Upper lobe of right lung (tissue), 1 donor: ENCODE results near the gene SUGCT. TPM values are rescaled to one million over a fixed set of nuclear protein-coding genes. Genes with fewer than 3 reads are reported as not detected.

Experiments used
- ATAC-seq: fragments of 200-7000 bp; cut with Tn5 transposase; one replicate; pipeline ENCODE4 v1.9.1; 2020; ENCODE audit warnings: mild to moderate bottlenecking, moderate library complexity
- DNase-seq: peaks from one replicate; pipeline ENCODE4 v3.0.0-alpha.2; 2020
- H3K27ac ChIP-seq: fragments of 200-600 bp; one replicate; pipeline ENCODE4 v1.8.0; 2022
- H3K27me3 ChIP-seq: fragments of 200-600 bp; one replicate; pipeline ENCODE4 v1.8.0; 2022; ENCODE audit warnings: mild to moderate bottlenecking
- H3K36me3 ChIP-seq: fragments of 200-600 bp; one replicate; pipeline ENCODE4 v1.8.0; 2022
- H3K4me1 ChIP-seq: fragments of 200-600 bp; one replicate; pipeline ENCODE4 v1.8.0; 2022
- H3K4me3 ChIP-seq: fragments of 200-600 bp; one replicate; pipeline ENCODE4 v1.8.0; 2022; ENCODE audit warnings: mild to moderate bottlenecking
- H3K9me3 ChIP-seq: fragments of 200-600 bp; one replicate; pipeline ENCODE4 v1.8.0; 2022
- intact Hi-C: fragments of 100-400 bp; cut with DNase I; formaldehyde crosslinking; loops from one replicate; pipeline ENCODE4 v1.11.0; 2022
- total RNA-seq: library from RNA; stranded (reverse); fragmentation: NEBNext Ultra II Directional; extraction: Animal tissue kit (Norgen Biotek cat#: 25700); gene quantifications from one replicate; pipeline ENCODE4 v1.2.1, GENCODE V29; 2021
- TF ChIP-seq, protein P1 (sequence below): fragments of 200-600 bp; IDR thresholded peaks from one replicate; pipeline ENCODE4 v1.8.0; 2022; ENCODE audit warnings: antibody characterized with exemption
- donor health status: DM: no; HTN: yes; CAD: no; lungs with severe emphysema.

The SUGCT gene
- total RNA-seq, 1 donor from 2014 or later, result 4.1 TPM

DNA sequence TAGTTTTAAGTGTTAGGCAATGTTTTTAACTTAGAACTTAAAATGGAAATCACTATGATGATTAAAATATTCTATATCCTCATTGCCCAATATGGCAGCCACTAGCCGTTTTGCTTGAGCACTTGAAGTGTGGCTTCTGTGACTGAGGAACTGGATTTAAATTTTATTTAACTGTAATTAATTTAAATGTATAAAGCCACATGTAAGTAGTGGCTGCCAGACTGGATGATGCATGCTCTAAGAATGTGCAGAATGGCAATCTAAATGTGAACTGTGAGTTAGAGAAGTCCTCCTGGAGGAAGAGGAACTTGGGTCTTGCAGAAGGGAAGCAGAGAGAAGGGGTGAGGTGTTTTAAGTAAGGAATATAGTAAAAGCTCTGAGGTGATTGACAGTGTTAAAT is 451.4 kb downstream of the SUGCT start:
- intact Hi-C loops, result no loop called here
- ATAC-seq (no peak), DNase-seq (no peak)
- H3K36me3 ChIP-seq, result no peaks in the 10 kb centered on the region
- H3K9me3 ChIP-seq, result no peaks in the 10 kb centered on the region
- H3K27me3 ChIP-seq, result no peaks in the 10 kb centered on the region
- H3K4me1 ChIP-seq, result no peaks in the 10 kb centered on the region
- TF ChIP-seq, protein P1, sequence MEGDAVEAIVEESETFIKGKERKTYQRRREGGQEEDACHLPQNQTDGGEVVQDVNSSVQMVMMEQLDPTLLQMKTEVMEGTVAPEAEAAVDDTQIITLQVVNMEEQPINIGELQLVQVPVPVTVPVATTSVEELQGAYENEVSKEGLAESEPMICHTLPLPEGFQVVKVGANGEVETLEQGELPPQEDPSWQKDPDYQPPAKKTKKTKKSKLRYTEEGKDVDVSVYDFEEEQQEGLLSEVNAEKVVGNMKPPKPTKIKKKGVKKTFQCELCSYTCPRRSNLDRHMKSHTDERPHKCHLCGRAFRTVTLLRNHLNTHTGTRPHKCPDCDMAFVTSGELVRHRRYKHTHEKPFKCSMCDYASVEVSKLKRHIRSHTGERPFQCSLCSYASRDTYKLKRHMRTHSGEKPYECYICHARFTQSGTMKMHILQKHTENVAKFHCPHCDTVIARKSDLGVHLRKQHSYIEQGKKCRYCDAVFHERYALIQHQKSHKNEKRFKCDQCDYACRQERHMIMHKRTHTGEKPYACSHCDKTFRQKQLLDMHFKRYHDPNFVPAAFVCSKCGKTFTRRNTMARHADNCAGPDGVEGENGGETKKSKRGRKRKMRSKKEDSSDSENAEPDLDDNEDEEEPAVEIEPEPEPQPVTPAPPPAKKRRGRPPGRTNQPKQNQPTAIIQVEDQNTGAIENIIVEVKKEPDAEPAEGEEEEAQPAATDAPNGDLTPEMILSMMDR, result no peak
- no peak overlapping the region for H3K27ac ChIP-seq
- no peak overlapping the region for H3K4me3 ChIP-seq

DNA sequence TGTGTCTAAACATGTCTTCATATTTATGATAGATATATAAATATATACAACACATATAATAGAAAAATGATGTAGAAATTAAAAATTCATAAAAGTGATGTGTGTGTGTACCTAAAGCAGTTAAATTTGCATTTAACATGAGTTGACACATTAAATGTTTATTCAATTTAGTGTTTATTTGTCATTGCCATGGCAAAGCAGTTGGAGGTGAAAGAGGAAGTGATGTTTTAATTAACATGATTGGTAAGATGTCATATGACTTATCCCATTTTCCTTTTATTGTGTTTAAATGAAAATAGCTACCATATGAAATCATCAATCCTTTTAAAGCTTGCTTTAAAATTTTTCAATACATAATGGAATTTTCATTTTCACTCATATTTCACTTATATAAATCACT is 452.6 kb downstream of the SUGCT start:
- H3K4me1 ChIP-seq, result no peaks in the 10 kb centered on the region
- ATAC-seq (no peak), DNase-seq (no peak)
- intact Hi-C loops, result no loop called here
- TF ChIP-seq, protein P1, result no peak
- no peaks in the 10 kb centered on the region for H3K36me3 ChIP-seq
- H3K9me3 ChIP-seq, result no peaks in the 10 kb centered on the region
- no peaks in the 10 kb centered on the region for H3K27me3 ChIP-seq
- no peak overlapping the region for H3K27ac ChIP-seq
- H3K4me3 ChIP-seq, result no peak overlapping the region

DNA sequence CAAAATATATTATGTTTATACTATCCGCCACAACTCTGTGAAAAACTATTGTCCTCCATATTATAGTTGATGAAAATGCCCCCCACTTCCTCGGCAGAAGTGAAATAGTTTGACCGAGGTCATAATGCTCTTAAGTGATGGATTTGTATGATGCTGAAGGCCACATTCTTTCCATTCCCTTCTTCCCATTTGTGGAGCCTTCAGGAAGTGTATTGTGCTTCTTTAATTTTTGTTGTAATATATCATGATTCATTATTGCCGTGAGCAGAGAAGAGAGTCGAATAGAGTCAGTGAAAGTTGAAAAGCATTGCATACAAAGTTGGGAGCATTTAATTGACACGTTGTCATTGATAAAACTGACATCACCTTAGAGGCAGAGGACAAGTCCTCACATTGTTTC is 460.3 kb downstream of the SUGCT start:
- Histone ChIP-seq H3K27ac (no peak overlapping the region), H3K36me3 (no peaks in the 10 kb centered on the region), H3K27me3 (no peaks in the 10 kb centered on the region), H3K4me3 (no peak overlapping the region), H3K4me1 (no peaks in the 10 kb centered on the region), H3K9me3 (no peaks in the 10 kb centered on the region)
- TF ChIP-seq, protein P1, result no peak
- DNase-seq (no peak), ATAC-seq (no peak)
- intact Hi-C loops, result no loop called here

DNA sequence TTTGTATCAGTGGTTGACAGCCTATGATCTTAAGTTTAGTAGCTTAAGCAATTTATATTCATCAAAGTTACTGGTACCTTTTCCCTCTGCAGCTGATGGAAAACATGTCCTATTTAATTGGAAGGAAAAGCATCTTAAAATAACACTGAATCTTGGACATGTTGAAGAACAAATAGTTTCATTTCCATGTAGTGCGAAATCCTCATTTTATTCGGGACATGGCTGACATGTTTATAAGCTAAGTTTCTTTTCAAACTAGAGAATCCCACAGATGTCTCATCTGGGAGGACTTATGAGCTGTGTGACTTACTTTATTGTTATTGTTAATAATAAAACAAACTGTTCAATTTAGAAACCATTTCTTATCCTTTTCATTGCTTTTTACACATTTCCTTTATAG is 461.0 kb downstream of the SUGCT start:
- Histone ChIP-seq H3K27ac (no peak overlapping the region), H3K4me3 (no peak overlapping the region), H3K9me3 (no peaks in the 10 kb centered on the region), H3K36me3 (no peaks in the 10 kb centered on the region), H3K27me3 (no peaks in the 10 kb centered on the region), H3K4me1 (no peaks in the 10 kb centered on the region)
- intact Hi-C loops, result no loop called here
- TF ChIP-seq, protein P1, result no peak
- DNase-seq (no peak), ATAC-seq (no peak)

DNA sequence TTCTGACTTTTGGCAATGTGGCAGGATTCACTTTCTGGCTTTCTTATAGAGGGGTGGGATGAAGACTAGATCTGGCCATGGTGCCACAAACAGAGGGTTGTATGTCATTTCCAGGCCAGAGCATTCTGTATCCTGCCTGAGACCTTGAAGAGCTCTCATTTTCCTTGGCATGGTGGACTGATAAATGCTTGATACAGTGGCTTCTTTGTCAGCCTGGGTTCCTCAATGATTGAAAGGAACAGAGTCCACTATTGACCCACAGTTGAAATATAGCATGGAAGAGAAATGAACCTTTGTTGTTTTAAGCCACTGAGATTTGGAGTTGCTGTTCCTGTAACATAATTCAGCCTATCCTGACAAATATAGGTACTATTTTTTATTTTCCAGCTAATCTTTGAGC is 462.7 kb downstream of the SUGCT start:
- H3K36me3 ChIP-seq, result no peaks in the 10 kb centered on the region

More for the DNA sequence above, 462.7 kb downstream of the SUGCT start:
- intact Hi-C loops, result no loop called here
- Histone ChIP-seq H3K27ac (no peak overlapping the region), H3K4me3 (no peak overlapping the region), H3K27me3 (no peaks in the 10 kb centered on the region), H3K9me3 (no peaks in the 10 kb centered on the region), H3K4me1 (no peaks in the 10 kb centered on the region)
- no peak for ATAC-seq
- TF ChIP-seq, protein P1, result no peak
- no peak for DNase-seq
